22Rv1 (cell line): ENCODE results near the gene BTF3.

Experiments used
- CTCF ChIP-seq: fragments of 450-650 bp; IDR thresholded peaks from 2 replicates; pipeline ENCODE4 v1.5.1; 2017; ENCODE audit warnings: mild to moderate bottlenecking
- ZFX ChIP-seq: fragments of 450-650 bp; IDR thresholded peaks from 2 replicates; pipeline ENCODE4 v1.6.1; 2017; ENCODE audit warnings: antibody characterized with exemption, borderline replicate concordance

- no peak for TF ChIP-seq CTCF
- TF ChIP-seq ZFX = no peak
Measured at GRCh38 chr5:73514418-73514817, 16.2 kb downstream of the BTF3 start.
